ENCODE results near the gene CDK2.

The CDK2 gene

GRCh38 chr12:55938826-55939501, 27.7 kb upstream of the CDK2 start:
- DNase-seq (ENCODE audit: low read depth) = no peak

- DNase-seq (ENCODE audit: low read depth) = peak; percentile 81
Measured at GRCh38 chr12:55940065-55940732, 26.4 kb upstream of the CDK2 start.

- DNase-seq (ENCODE audit: low read depth) = no peak
Measured at GRCh38 chr12:55942055-55942454, 24.6 kb upstream of the CDK2 start.

GRCh38 chr12:55942577-55943136, 24.0 kb upstream of the CDK2 start:
- no peak for DNase-seq (ENCODE audit: low read depth)

- DNase-seq (ENCODE audit: low read depth) = no peak
Measured at GRCh38 chr12:55946553-55946952, 20.1 kb upstream of the CDK2 start.

GRCh38 chr12:55955344-55955743, 11.3 kb upstream of the CDK2 start:
- no peak for DNase-seq (ENCODE audit: low read depth)

GRCh38 chr12:55955800-55956508, 10.7 kb upstream of the CDK2 start:
- DNase-seq (ENCODE audit: low read depth) = peak; percentile 30

- DNase-seq (ENCODE audit: low read depth) = no peak
Measured at GRCh38 chr12:55957106-55957859, 9.3 kb upstream of the CDK2 start.

- no peak for DNase-seq (ENCODE audit: low read depth)
Measured at GRCh38 chr12:55963760-55964159, 2.9 kb upstream of the CDK2 start.

GRCh38 chr12:55965240-55965639, 1.4 kb upstream of the CDK2 start:
- no peak for DNase-seq (ENCODE audit: low read depth)

GRCh38 chr12:55965941-55966407, 656 bp upstream of the CDK2 start, which contains the start of gene PMEL:
Gene PMEL, minus strand, starts transcription at chr12:55966042. Its CDS starts 31 bp downstream, at chr12:55966011.
- DNase-seq (ENCODE audit: low read depth) = no peak

GRCh38 chr12:55969356-55969755, 2.7 kb downstream of the CDK2 start:
- no peak for DNase-seq (ENCODE audit: low read depth)

- no peak for DNase-seq (ENCODE audit: low read depth)
Measured at GRCh38 chr12:55970775-55971174, 4.1 kb downstream of the CDK2 start.

GRCh38 chr12:55972042-55972441, 5.4 kb downstream of the CDK2 start:
- no peak for DNase-seq (ENCODE audit: low read depth)

- DNase-seq (ENCODE audit: low read depth) = no peak
Measured at GRCh38 chr12:55972456-55972855, 5.8 kb downstream of the CDK2 start.

- DNase-seq (ENCODE audit: low read depth) = no peak
Measured at GRCh38 chr12:55972911-55973598, 6.4 kb downstream of the CDK2 start.

- DNase-seq (ENCODE audit: low read depth) = peak; percentile 96
Measured at GRCh38 chr12:55973599-55974307, 7.1 kb downstream of the CDK2 start, which contains the start of gene RAB5B. Gene RAB5B, plus strand, starts transcription at chr12:55974078. Its CDS starts 12,883 bp downstream, at chr12:55986961.

- no peak for DNase-seq (ENCODE audit: low read depth)
Measured at GRCh38 chr12:55974308-55974730, 7.7 kb downstream of the CDK2 start.

- DNase-seq (ENCODE audit: low read depth) = no peak
Measured at GRCh38 chr12:55978393-55978792, 11.8 kb downstream of the CDK2 start.

GRCh38 chr12:55979069-55979468, 12.4 kb downstream of the CDK2 start:
- DNase-seq (ENCODE audit: low read depth) = no peak

Measured in stimulated activated CD8-positive, alpha-beta memory T cell treated with anti-CD3 and anti-CD28 coated beads, Interleukin-12 subunit alpha, Interleukin-12 subunit beta, amount 100 ng/mL, for 1 hour (primary cell).